ENCODE data around the gene SLC16A12.

- TF ChIP-seq, protein P1, sequence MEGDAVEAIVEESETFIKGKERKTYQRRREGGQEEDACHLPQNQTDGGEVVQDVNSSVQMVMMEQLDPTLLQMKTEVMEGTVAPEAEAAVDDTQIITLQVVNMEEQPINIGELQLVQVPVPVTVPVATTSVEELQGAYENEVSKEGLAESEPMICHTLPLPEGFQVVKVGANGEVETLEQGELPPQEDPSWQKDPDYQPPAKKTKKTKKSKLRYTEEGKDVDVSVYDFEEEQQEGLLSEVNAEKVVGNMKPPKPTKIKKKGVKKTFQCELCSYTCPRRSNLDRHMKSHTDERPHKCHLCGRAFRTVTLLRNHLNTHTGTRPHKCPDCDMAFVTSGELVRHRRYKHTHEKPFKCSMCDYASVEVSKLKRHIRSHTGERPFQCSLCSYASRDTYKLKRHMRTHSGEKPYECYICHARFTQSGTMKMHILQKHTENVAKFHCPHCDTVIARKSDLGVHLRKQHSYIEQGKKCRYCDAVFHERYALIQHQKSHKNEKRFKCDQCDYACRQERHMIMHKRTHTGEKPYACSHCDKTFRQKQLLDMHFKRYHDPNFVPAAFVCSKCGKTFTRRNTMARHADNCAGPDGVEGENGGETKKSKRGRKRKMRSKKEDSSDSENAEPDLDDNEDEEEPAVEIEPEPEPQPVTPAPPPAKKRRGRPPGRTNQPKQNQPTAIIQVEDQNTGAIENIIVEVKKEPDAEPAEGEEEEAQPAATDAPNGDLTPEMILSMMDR (IDR thresholded peaks at IDR 0.05), result no peak
- no peak for TF ChIP-seq POLR2A (IDR thresholded peaks at IDR 0.05)
Observed at GRCh38 chr10:89524279-89524678, 11.1 kb downstream of the SLC16A12 start.
